A673 (cell line): ENCODE measurements around the gene TPPP.

ENCODE experiments used
- EZH2 ChIP-seq: fragments of 200-600 bp; sonication (generic); IDR thresholded peaks from 2 replicates; pipeline ENCODE4 v1.6.1; 2017; ENCODE audit warnings: borderline replicate concordance, low read depth, mild to moderate bottlenecking, mixed read lengths, antibody characterized with exemption, low read length; ENCODE audit not compliant: poor library complexity, severe bottlenecking
- TF ChIP-seq, protein P1 (sequence below): fragments of 300-800, 200-600 bp; sonication (generic); conservative IDR thresholded peaks from 2 replicates; pipeline ENCODE4 v1.5.1; 2017; ENCODE audit warnings: low read depth, mild to moderate bottlenecking, antibody characterized with exemption, low read length, moderate library complexity, mixed read lengths

DNA sequence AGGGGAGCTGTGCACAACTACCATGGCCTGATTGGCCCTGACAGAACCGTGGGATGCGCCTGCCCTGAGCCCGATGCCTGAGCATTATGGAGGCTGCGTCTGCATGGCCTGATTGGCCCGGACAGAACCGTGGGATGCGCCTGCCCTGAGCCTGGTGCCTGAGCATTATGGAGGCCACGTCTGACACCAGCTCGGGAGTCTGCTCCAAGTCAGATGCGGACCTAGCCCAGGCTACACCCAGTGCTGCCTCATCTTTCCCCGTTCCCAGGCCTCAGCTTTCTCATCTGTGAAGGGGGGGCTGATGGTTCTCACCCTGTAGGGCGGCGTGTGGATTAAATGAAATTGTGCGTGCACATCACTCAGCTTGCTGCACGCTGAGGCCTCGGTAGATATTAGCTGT is 73.7 kb downstream of the TPPP start:
- no peak for TF ChIP-seq EZH2
- TF ChIP-seq, protein P1, sequence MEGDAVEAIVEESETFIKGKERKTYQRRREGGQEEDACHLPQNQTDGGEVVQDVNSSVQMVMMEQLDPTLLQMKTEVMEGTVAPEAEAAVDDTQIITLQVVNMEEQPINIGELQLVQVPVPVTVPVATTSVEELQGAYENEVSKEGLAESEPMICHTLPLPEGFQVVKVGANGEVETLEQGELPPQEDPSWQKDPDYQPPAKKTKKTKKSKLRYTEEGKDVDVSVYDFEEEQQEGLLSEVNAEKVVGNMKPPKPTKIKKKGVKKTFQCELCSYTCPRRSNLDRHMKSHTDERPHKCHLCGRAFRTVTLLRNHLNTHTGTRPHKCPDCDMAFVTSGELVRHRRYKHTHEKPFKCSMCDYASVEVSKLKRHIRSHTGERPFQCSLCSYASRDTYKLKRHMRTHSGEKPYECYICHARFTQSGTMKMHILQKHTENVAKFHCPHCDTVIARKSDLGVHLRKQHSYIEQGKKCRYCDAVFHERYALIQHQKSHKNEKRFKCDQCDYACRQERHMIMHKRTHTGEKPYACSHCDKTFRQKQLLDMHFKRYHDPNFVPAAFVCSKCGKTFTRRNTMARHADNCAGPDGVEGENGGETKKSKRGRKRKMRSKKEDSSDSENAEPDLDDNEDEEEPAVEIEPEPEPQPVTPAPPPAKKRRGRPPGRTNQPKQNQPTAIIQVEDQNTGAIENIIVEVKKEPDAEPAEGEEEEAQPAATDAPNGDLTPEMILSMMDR, result no peak
